Activated CD8-positive, alpha-beta memory T cell treated with anti-CD3 and anti-CD28 coated beads for 24 hours (primary cell): Measurements from ENCODE around the gene MCEE.
"Not testable (repeated sequence)": the region's sequence is repeated elsewhere in the genome, so short reads cannot be mapped to it uniquely, and the experiment has no call there.

Source experiments
- DNase-seq: peaks from one replicate; pipeline ENCODE4 v3.0.0-alpha.2; 2020

The MCEE gene

GRCh38 chr2:71130152-71130904 is at the start of gene MCEE, which contains the start of gene MPHOSPH10:
Gene MCEE (minus strand): TSS chr2:71130229. CDS start chr2:71130219, 10 bp downstream.
Gene MPHOSPH10 (plus strand): TSS chr2:71130634. CDS start chr2:71130666, 32 bp downstream.
- DNase-seq = peak; percentile 95

GRCh38 chr2:71178836-71179235 is 48.8 kb upstream of the MCEE start:
- DNase-seq = not testable (repeated sequence)

GRCh38 chr2:71174207-71174606 is 44.2 kb upstream of the MCEE start:
- DNase-seq = no peak

- no peak for DNase-seq
Observed at GRCh38 chr2:71173096-71173495, 43.1 kb upstream of the MCEE start.

GRCh38 chr2:71166812-71167211 is 36.8 kb upstream of the MCEE start:
- no peak for DNase-seq

- peak; percentile 85 for DNase-seq
Observed at GRCh38 chr2:71157124-71157793, 27.2 kb upstream of the MCEE start.

GRCh38 chr2:71156573-71156972 is 26.5 kb upstream of the MCEE start:
- no peak for DNase-seq

GRCh38 chr2:71155846-71156245 is 25.8 kb upstream of the MCEE start:
- DNase-seq = no peak

GRCh38 chr2:71154798-71155197 is 24.8 kb upstream of the MCEE start:
- no peak for DNase-seq

- no peak for DNase-seq
Observed at GRCh38 chr2:71154279-71154678, 24.2 kb upstream of the MCEE start.

- DNase-seq = no peak
Observed at GRCh38 chr2:71153585-71154224, 23.7 kb upstream of the MCEE start.

- DNase-seq = no peak
Observed at GRCh38 chr2:71151620-71152019, 21.6 kb upstream of the MCEE start.

GRCh38 chr2:71150082-71150816 is 20.2 kb upstream of the MCEE start:
- no peak for DNase-seq

- no peak for DNase-seq
Observed at GRCh38 chr2:71148506-71149063, 18.6 kb upstream of the MCEE start.

GRCh38 chr2:71143782-71144181 is 13.8 kb upstream of the MCEE start:
- DNase-seq = no peak

GRCh38 chr2:71136174-71136573 is 6.1 kb upstream of the MCEE start:
- DNase-seq = no peak

- no peak for DNase-seq
Observed at GRCh38 chr2:71133603-71134002, 3.6 kb upstream of the MCEE start.

GRCh38 chr2:71131387-71132166 is 1.5 kb upstream of the MCEE start:
- not testable (repeated sequence) for DNase-seq

GRCh38 chr2:71130905-71131244 is 846 bp upstream of the MCEE start:
- DNase-seq = no peak

- DNase-seq = no peak
Observed at GRCh38 chr2:71129902-71130151, 202 bp downstream of the MCEE start.

GRCh38 chr2:71129114-71129901 is 721 bp downstream of the MCEE start:
- DNase-seq = no peak

- no peak for DNase-seq
Observed at GRCh38 chr2:71126957-71127356, 3.1 kb downstream of the MCEE start.
